HEK293T (cell line): ENCODE measurements around the gene CARD11.
A peak's percentile ranks its signal among the peaks of the same experiment; 100 is the strongest.
"Not testable (repeated sequence)": the region's sequence is repeated elsewhere in the genome, so short reads cannot be mapped to it uniquely, and the experiment has no call there.

ENCODE experiments used
- CTCF ChIA-PET: fragments of 350-600 bp; formaldehyde crosslinking; extraction: SDS; loops from one replicate; lab custom pipeline; 2021; ENCODE audit warnings: antibody characterized with exemption, inconsistent platforms; lab: Yijun Ruan, JAX
- POLR2A ChIA-PET: fragments of 350-600 bp; formaldehyde crosslinking; extraction: SDS; loops from one replicate; lab custom pipeline; 2020; ENCODE audit warnings: antibody characterized with exemption, inconsistent platforms; lab: Yijun Ruan, JAX
- DNase-seq: peaks from one replicate; pipeline ENCODE4 v3.0.0; 2012; ENCODE audit warnings: mixed read lengths; ENCODE audit errors: extremely low spot score
- ARNT ChIP-seq: fragments of 450-650 bp; IDR thresholded peaks from 2 replicates; pipeline ENCODE4 v1.6.1; 2017; ENCODE audit warnings: mild to moderate bottlenecking
- BHLHE40 ChIP-seq: fragments of 450-650 bp; IDR thresholded peaks from 2 replicates; pipeline ENCODE4 v1.6.1; 2016; ENCODE audit warnings: mild to moderate bottlenecking, moderate library complexity, borderline replicate concordance
- CTBP1 ChIP-seq: fragments of 450-650 bp; IDR thresholded peaks from 2 replicates; pipeline ENCODE4 v1.6.1; 2016; ENCODE audit warnings: borderline replicate concordance
- ELF4 ChIP-seq: fragments of 450-650 bp; IDR thresholded peaks from 2 replicates; pipeline ENCODE4 v1.6.1; 2017; ENCODE audit warnings: antibody characterized with exemption
- FOXA1 ChIP-seq: fragments of 450-650 bp; IDR thresholded peaks from 2 replicates; pipeline ENCODE4 v1.6.1; 2016; ENCODE audit warnings: mild to moderate bottlenecking
- FOXK2 ChIP-seq: fragments of 450-650 bp; IDR thresholded peaks from 2 replicates; pipeline ENCODE4 v1.6.1; 2016; ENCODE audit warnings: mild to moderate bottlenecking
- FOXM1 ChIP-seq: fragments of 450-650 bp; IDR thresholded peaks from 2 replicates; pipeline ENCODE4 v1.6.1; 2017; ENCODE audit warnings: mild to moderate bottlenecking, borderline replicate concordance
- HDGF ChIP-seq: fragments of 450-650 bp; IDR thresholded peaks from 2 replicates; pipeline ENCODE4 v1.6.1; 2017; ENCODE audit warnings: antibody characterized with exemption, borderline replicate concordance
- L3MBTL2 ChIP-seq: fragments of 450-650 bp; conservative IDR thresholded peaks from 2 replicates; pipeline ENCODE4 v1.6.1; 2016; ENCODE audit warnings: mild to moderate bottlenecking
- LEF1 ChIP-seq: fragments of 450-650 bp; IDR thresholded peaks from 2 replicates; pipeline ENCODE4 v1.6.1; 2017; ENCODE audit warnings: mild to moderate bottlenecking, borderline replicate concordance
- NFRKB ChIP-seq: fragments of 450-650 bp; IDR thresholded peaks from 2 replicates; pipeline ENCODE4 v1.6.1; 2016; ENCODE audit warnings: mild to moderate bottlenecking, moderate library complexity
- SP1 ChIP-seq: fragments of 450-650 bp; IDR thresholded peaks from 2 replicates; pipeline ENCODE4 v1.6.1; 2017
- SUZ12 ChIP-seq: fragments of 450-650 bp; IDR thresholded peaks from 2 replicates; pipeline ENCODE4 v1.6.1; 2016; ENCODE audit warnings: mild to moderate bottlenecking
- TARDBP ChIP-seq: fragments of 450-650 bp; IDR thresholded peaks from 2 replicates; pipeline ENCODE4 v1.6.1; 2016
- ZNF384 ChIP-seq: fragments of 450-650 bp; IDR thresholded peaks from 2 replicates; pipeline ENCODE4 v1.6.1; 2016
- TF ChIP-seq, protein P1 (sequence below): fragments of 450-650 bp; IDR thresholded peaks from 2 replicates; pipeline ENCODE4 v1.6.1; 2016

Gene CARD11

DNA sequence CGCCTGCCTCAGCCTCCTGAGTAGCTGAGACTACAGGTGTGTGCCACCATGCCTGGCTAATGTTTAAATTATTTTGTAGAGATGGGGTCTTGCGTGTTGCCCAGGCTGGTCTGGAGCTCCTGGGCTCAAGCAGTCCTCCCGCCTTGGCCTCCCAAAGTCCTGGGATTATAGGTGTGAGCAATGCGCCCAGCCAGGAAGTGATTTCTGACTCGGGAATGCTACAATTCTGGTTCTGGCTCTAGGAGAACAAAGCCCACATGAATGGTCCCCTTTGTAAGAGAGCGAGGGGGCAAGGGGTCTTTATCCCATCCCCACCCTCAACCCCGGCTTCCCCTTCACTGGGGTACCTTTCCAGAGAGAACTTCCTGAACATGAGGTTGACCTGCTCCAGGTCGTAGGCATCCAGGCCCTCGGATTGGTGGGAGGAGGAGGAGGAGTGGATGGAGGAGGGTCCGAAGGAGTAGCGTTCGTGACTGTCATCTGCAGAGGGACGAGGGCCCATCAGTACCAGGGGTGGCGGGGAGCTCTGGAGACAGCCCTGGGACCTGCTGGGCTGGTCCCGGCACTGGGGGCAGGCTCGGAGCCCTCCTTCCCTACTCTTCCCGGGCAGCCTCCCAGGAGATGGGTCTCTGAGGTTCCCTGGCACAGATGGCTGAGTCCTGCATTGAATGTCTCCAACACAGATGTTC lies 119.6 kb downstream of the CARD11 start:
- ChIA-PET POLR2A (no interaction called here), CTCF (interaction anchor here (0.6 to 2.1 kb wide), 2 partner anchors 17 to 139 kb away, joined by 3 to 6 read pairs; no protein-coding TSS in a partner anchor)
- DNase-seq = no peak
- TF ChIP-seq CTBP1 = no peak

DNA sequence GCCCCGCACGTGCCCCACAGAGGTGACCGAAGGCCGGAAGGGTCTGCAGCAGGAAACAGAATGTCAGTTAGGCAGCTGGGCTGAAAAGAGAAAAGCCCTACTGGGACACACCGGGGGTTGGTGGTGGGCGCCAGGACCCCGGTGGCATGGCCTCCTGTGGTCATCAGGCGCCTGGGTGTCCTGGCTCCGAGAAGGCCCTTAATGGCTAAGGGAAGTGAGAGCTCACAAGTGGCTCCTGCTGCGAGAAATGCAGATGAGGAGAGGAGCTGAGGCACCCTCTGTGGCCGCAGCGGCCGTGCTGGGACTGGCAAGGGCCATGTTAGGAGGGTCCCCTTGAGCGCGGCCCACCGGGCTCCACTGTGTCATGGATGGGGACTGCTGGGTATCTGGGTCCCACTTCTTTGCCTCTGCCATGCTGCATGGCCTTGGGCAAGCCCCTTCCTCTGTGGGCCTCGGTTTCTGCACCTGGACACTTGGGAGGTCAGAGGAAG lies 120.3 kb downstream of the CARD11 start:
- ChIA-PET CTCF (interaction anchor here (1.3 to 2.1 kb wide), 2 partner anchors 12 to 18 kb away, joined by 5 to 6 read pairs; no protein-coding TSS in a partner anchor), POLR2A (no interaction called here)
- TF ChIP-seq ARNT (no peak), SUZ12 (no peak), BHLHE40 (no peak), SP1 (no peak), NFRKB (no peak), FOXK2 (no peak), ZNF384 (no peak), CTBP1 (no peak), FOXA1 (no peak), HDGF (no peak), ELF4 (no peak), TARDBP (no peak)
- TF ChIP-seq, protein P1, sequence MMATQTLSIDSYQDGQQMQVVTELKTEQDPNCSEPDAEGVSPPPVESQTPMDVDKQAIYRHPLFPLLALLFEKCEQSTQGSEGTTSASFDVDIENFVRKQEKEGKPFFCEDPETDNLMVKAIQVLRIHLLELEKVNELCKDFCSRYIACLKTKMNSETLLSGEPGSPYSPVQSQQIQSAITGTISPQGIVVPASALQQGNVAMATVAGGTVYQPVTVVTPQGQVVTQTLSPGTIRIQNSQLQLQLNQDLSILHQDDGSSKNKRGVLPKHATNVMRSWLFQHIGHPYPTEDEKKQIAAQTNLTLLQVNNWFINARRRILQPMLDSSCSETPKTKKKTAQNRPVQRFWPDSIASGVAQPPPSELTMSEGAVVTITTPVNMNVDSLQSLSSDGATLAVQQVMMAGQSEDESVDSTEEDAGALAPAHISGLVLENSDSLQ = no peak
- DNase-seq = no peak

DNA sequence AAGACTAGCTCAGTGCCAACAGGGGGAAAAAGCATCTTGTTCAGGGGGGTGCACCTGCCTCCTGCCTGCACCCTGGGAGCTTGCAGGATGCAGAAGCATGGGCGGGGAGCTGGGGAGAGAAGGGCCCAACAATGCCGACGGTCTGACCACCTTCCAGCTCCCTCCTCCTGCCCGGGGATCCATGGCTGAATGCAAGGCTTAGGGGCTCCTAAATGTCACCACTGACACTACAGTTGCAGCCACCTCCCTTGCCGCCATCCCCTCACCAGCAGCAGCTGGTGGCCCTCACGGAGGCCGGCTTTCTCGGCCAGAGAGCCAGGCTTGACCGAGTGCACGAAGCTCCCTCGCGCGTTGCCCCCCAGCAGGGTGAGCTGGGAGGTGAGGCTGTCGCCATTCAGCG lies 120.8 kb downstream of the CARD11 start:
- DNase-seq = no peak
- ChIA-PET POLR2A (no interaction called here), CTCF (interaction anchor here (1.3 to 2.1 kb wide), 2 partner anchors 11 to 18 kb away, joined by 5 to 6 read pairs; no protein-coding TSS in a partner anchor)
- TF ChIP-seq TARDBP (no peak), NFRKB (no peak), FOXM1 (no peak), L3MBTL2 (no peak), SP1 (no peak), FOXK2 (no peak), ELF4 (no peak), ARNT (no peak), BHLHE40 (no peak), FOXA1 (no peak), HDGF (no peak), CTBP1 (no peak), ZNF384 (no peak), LEF1 (no peak), SUZ12 (no peak)
- TF ChIP-seq, protein P1 = no peak

DNA sequence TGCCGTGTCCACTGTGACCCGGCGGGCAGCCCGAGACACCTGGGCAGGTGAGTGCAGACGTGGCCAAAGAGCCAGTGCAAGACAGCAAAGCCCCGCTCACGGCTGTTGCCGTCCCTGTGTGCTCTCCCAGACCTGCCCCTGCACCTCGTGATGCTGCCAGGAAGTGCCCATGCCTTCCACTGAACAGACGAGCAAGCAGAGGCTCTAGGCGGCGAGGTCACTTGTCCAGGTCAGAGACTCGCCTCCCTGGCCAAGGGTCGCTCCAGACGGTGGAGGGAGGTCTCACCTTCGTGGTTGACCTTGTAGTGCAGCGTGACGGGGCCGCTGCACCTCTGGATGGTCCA lies 121.3 kb downstream of the CARD11 start:
- ChIA-PET POLR2A (no interaction called here), CTCF (interaction anchor here (0.6 to 1.3 kb wide), 4 partner anchors 11 to 139 kb away, joined by 3 to 6 read pairs (median 4); no protein-coding TSS in a partner anchor)
- no peak for DNase-seq

DNA sequence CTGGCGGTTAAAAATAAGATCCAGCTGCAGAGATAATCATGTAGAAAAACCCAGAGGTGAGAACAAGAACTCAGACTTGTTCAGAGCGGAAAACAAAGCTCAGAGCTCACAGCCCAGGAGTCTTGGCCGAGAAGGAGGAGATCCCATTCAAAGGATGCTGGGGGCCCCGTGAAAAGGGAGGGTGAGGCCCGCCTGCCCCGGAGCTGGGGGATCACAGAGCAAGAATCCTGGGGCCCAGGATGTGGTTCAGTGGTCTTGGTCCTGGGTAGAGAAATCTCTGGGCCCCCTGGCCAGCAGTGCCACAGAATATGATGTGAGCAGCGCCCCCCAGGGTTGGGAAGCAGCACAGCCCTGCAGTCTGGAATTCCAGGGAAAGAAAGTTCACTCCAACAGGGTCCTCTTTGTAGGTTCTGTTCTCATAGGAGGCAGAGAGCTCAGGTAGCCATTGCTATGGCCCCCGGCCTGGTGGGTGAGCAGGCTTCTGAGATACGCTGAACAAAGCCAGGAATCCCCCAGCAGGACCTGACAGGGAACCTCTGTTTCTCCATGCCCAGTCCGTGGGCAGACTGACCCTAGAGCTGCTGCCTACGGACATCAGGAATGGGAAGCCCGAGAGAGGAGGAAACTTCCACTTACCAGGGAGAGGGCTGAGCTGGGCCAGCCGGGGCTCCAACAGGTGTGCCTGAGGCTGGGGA lies 121.9 kb downstream of the CARD11 start:
- TF ChIP-seq L3MBTL2 (no peak), FOXK2 (no peak), FOXA1 (no peak), CTBP1 (no peak), ZNF384 (no peak), ARNT (no peak), HDGF (no peak), BHLHE40 (no peak), ELF4 (no peak), TARDBP (no peak), SP1 (no peak)
- POLR2A ChIA-PET = no interaction called here
- DNase-seq = peak; percentile 45
- CTCF ChIA-PET = interaction anchor here (0.6 to 1.7 kb wide), 11 partner anchors 8 to 1394 kb away, joined by 3 to 7 read pairs (median 4); no protein-coding TSS in a partner anchor

More for the DNA sequence above, 121.3 kb downstream of the CARD11 start:
- no peak for TF ChIP-seq CTBP1
- TF ChIP-seq, protein P1 = no peak
- TF ChIP-seq ELF4 = no peak
- no peak for TF ChIP-seq NFRKB

DNA sequence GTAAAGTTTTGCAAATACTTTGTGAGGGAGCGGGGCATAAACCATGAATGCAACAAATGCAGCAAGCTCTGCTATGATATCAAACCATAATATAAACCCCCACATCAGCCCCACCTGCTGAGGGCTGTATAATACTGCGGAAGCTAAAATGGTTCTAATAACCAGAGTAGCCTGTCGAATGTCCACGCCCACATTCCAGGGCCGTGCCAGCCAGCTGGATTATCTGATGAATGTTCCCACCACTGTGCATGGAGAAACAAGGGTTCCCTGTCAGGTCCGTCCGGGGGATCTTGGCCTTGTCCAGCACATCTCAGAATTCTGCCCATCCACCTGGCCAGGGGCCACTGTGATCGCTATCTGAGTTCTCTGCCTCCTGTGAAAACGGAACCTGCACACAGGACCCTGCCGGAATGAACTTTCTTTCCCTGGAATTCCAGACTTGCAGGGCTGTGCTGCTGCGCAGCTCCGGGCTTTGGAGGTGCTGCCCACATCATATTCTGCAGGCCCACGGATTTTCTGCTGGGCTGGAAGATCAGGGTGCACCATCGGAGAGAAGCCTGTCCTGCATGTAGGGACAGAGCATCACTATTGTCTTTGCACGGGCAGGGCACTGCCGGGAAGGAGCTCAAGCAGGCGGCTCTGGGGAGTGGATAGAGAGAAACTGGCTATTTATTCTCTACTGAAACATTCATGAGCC lies 122.6 kb downstream of the CARD11 start:
- ChIA-PET CTCF (interaction anchor here (0.6 to 1.7 kb wide), 9 partner anchors 9 to 1395 kb away, joined by 3 to 7 read pairs (median 4); no protein-coding TSS in a partner anchor), POLR2A (no interaction called here)
- no peak for DNase-seq
- TF ChIP-seq BHLHE40 (no peak), ZNF384 (no peak), ELF4 (no peak), FOXK2 (no peak), L3MBTL2 (no peak), LEF1 (no peak), SUZ12 (no peak), ARNT (no peak), CTBP1 (no peak), HDGF (no peak), SP1 (no peak), NFRKB (no peak), FOXA1 (no peak), FOXM1 (no peak), TARDBP (no peak)
- TF ChIP-seq, protein P1 = no peak

DNA sequence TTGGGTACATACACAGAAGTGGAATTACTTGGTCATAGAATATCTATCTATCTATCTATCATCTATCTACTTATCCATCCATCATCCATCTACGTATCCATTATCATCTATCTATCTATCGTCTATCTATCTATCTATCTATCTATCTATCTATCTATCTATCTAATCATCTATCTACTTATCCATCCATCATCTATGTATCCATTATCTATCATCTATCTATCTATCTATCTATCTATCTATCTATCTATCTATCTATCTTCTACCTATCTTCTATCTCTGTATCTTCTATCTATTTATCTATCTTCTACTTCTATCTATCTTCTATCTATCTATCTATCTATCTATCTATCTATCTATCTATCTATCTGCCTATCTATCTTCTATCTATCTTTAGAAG lies 123.2 kb downstream of the CARD11 start:
- POLR2A ChIA-PET, DNase-seq: not testable (repeated sequence)
- CTCF ChIA-PET = interaction anchor here (0.7 to 1.7 kb wide), 3 partner anchors 9 to 32 kb away, joined by 3 to 5 read pairs (median 4); no protein-coding TSS in a partner anchor
